Peyer's patch (tissue), 4 donors: Measurements from ENCODE around the gene HSD17B2. TPM values are rescaled to one million over a fixed set of nuclear protein-coding genes. Genes with fewer than 3 reads are reported as not detected.

Experiments used
- DNase-seq, 3 donors: peaks; one replicate each; pipeline ENCODE4 v3.0.0-alpha.2; 2017 to 2019
- H3K27ac ChIP-seq, 4 donors: fragments of 200-600 bp; sonication (generic); one replicate each; pipeline ENCODE4 v1.5.1; 2016 to 2019
- H3K27me3 ChIP-seq, 2 donors: fragments of 200-600 bp; sonication (generic); one replicate each; pipeline ENCODE4 v1.5.1; 2019
- H3K36me3 ChIP-seq, 3 donors: fragments of 200-600 bp; sonication (generic); one replicate each; pipeline ENCODE4 v1.5.1; 2016 to 2019
- H3K4me1 ChIP-seq, 4 donors: fragments of 200-600 bp; sonication (generic); one replicate each; pipeline ENCODE4 v1.5.1; 2016 to 2019
- H3K4me3 ChIP-seq, 4 donors: fragments of 200-600 bp; sonication (generic); 1 replicate in 3 of 4; 2 replicates in 1 of 4; pipeline ENCODE4 v1.5.1; 2016 to 2019; ENCODE audit warnings: mild to moderate bottlenecking in 1 of 4
- H3K9me3 ChIP-seq, 4 donors: fragments of 200-600 bp; sonication (generic); one replicate each; pipeline ENCODE4 v1.5.1; 2016 to 2019; ENCODE audit warnings: mild to moderate bottlenecking in 1 of 4
- CTCF ChIP-seq, 6 experiments: fragments of 450-650 bp in 4 of 6; fragments of 200-600 bp in 2 of 6; sonication (generic) in 1 of 6; IDR thresholded peaks; one replicate each; pipeline ENCODE4 v1.5.1; 2017 to 2019; ENCODE audit warnings: antibody characterized with exemption in 6 of 6, mild to moderate bottlenecking in 3 of 6, moderate library complexity in 1 of 6
- POLR2A ChIP-seq, 2 donors: fragments of 450-650 bp; IDR thresholded peaks; one replicate each; pipeline ENCODE4 v1.5.1; 2017; ENCODE audit warnings: antibody characterized with exemption in 2 of 2, mild to moderate bottlenecking in 2 of 2, moderate library complexity in 2 of 2
- total RNA-seq, 4 donors: library from RNA; depleted of rRNA; stranded (reverse); fragments of >200 nt; gene quantifications; one replicate each; pipeline ENCODE4 v1.1.0, GENCODE V29; 2016

HSD17B2 gene
- total RNA-seq, 4 donors from 2014 or later = 19.8 to 173 (median 140) TPM

GRCh38 chr16:82124651-82125050 is 89.6 kb downstream of the HSD17B2 start:
- H3K9me3 ChIP-seq = no peaks in the 10 kb centered on the region
- no peaks in the 10 kb centered on the region for H3K27me3 ChIP-seq
- no peak for DNase-seq
- no peak overlapping the region for H3K27ac ChIP-seq
- H3K36me3 ChIP-seq = no peaks in the 10 kb centered on the region
- H3K4me3 ChIP-seq = no peak overlapping the region
- no peak for TF ChIP-seq CTCF (IDR thresholded peaks at IDR 0.05)
- no peaks in the 10 kb centered on the region for H3K4me1 ChIP-seq

- no peaks in the 10 kb centered on the region for H3K27me3 ChIP-seq
- H3K4me1 ChIP-seq = no peaks in the 10 kb centered on the region
- DNase-seq = no peak
- no peak overlapping the region for H3K27ac ChIP-seq
- no peak for TF ChIP-seq POLR2A (IDR thresholded peaks at IDR 0.05)
- H3K4me3 ChIP-seq = no peak overlapping the region
- H3K36me3 ChIP-seq = no peaks in the 10 kb centered on the region
- no peaks in the 10 kb centered on the region for H3K9me3 ChIP-seq
Measured at GRCh38 chr16:82129881-82130280, 94.8 kb downstream of the HSD17B2 start.

- Histone ChIP-seq H3K4me1 (no peaks in the 10 kb centered on the region), H3K4me3 (no peak overlapping the region), H3K27ac (no peak overlapping the region), H3K27me3 (no peaks in the 10 kb centered on the region), H3K36me3 (no peaks in the 10 kb centered on the region), H3K9me3 (no peaks in the 10 kb centered on the region)
- no peak for DNase-seq
- no peak for TF ChIP-seq POLR2A (IDR thresholded peaks at IDR 0.05)
- no peak for TF ChIP-seq CTCF (IDR thresholded peaks at IDR 0.05)
Measured at GRCh38 chr16:82133798-82134197, 98.7 kb downstream of the HSD17B2 start.

GRCh38 chr16:82134846-82135245 is 99.8 kb downstream of the HSD17B2 start:
- Histone ChIP-seq H3K27me3 (no peaks in the 10 kb centered on the region), H3K4me1 (no peaks in the 10 kb centered on the region), H3K27ac (no peak overlapping the region), H3K9me3 (no peaks in the 10 kb centered on the region), H3K36me3 (no peaks in the 10 kb centered on the region), H3K4me3 (no peak overlapping the region)
- TF ChIP-seq POLR2A (IDR thresholded peaks at IDR 0.05) (no peak), CTCF (IDR thresholded peaks at IDR 0.05) (no peak)
- DNase-seq = no peak

- DNase-seq = no peak
- Histone ChIP-seq H3K9me3 (no peaks in the 10 kb centered on the region), H3K4me1 (no peaks in the 10 kb centered on the region), H3K27ac (no peak overlapping the region), H3K36me3 (no peaks in the 10 kb centered on the region), H3K27me3 (no peaks in the 10 kb centered on the region), H3K4me3 (no peak overlapping the region)
- TF ChIP-seq POLR2A (IDR thresholded peaks at IDR 0.05) = no peak
- no peak for TF ChIP-seq CTCF (IDR thresholded peaks at IDR 0.05)
Measured at GRCh38 chr16:82135844-82136243, 100.8 kb downstream of the HSD17B2 start.

- no peaks in the 10 kb centered on the region for H3K4me1 ChIP-seq
- H3K36me3 ChIP-seq = no peaks in the 10 kb centered on the region
- no peak overlapping the region for H3K4me3 ChIP-seq
- DNase-seq = no peak
- H3K9me3 ChIP-seq = no peaks in the 10 kb centered on the region
- TF ChIP-seq CTCF (IDR thresholded peaks at IDR 0.05) = no peak
- no peak for TF ChIP-seq POLR2A (IDR thresholded peaks at IDR 0.05)
- no peaks in the 10 kb centered on the region for H3K27me3 ChIP-seq
- H3K27ac ChIP-seq = no peak overlapping the region
Measured at GRCh38 chr16:82136956-82137821, 102.1 kb downstream of the HSD17B2 start.
